SU-DHL-6 (cell line): Measurements from ENCODE around the gene SGK1.

ENCODE experiments used
- EZH2phosphoT487 ChIP-seq: fragments of 200-600 bp; sonication (generic), shearing (Covaris generic); conservative IDR thresholded peaks from 2 replicates; pipeline ENCODE4 v1.6.1; 2018; ENCODE audit warnings: mild to moderate bottlenecking, antibody characterized with exemption, low read length, moderate library complexity, mixed read lengths
- TF ChIP-seq, protein P1 (sequence below): fragments of 200-600 bp; sonication (generic); IDR thresholded peaks from one replicate; pipeline ENCODE4 v1.5.1; 2017; ENCODE audit warnings: antibody characterized with exemption, mild to moderate bottlenecking, low read length, moderate library complexity; ENCODE audit not compliant: insufficient read depth, poor library complexity, severe bottlenecking

DNA sequence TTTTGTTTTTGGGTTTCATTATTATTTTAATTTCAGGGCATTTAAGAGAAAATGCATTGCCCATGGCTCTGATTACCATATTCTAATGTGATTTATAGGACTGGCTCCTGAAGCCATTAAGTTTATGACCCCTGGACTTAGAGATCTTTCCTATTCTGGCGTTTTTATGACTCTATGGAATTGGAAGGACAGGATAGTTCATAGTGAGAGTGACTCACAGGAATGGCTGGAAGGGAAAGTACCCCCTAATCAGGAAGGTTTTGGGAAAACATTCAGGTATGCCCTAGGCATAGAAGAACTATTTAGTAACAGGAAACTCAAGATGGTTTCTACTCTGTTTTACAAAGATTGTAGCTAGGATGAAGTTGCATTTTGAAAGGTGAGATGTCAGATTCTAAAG, 156.9 kb downstream of the SGK1 start:
- TF ChIP-seq, protein P1, sequence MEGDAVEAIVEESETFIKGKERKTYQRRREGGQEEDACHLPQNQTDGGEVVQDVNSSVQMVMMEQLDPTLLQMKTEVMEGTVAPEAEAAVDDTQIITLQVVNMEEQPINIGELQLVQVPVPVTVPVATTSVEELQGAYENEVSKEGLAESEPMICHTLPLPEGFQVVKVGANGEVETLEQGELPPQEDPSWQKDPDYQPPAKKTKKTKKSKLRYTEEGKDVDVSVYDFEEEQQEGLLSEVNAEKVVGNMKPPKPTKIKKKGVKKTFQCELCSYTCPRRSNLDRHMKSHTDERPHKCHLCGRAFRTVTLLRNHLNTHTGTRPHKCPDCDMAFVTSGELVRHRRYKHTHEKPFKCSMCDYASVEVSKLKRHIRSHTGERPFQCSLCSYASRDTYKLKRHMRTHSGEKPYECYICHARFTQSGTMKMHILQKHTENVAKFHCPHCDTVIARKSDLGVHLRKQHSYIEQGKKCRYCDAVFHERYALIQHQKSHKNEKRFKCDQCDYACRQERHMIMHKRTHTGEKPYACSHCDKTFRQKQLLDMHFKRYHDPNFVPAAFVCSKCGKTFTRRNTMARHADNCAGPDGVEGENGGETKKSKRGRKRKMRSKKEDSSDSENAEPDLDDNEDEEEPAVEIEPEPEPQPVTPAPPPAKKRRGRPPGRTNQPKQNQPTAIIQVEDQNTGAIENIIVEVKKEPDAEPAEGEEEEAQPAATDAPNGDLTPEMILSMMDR: no peak
- no peak for TF ChIP-seq EZH2phosphoT487
